GM18517 (cell line): Measurements from ENCODE around the gene ZFAND2B.
A peak's percentile ranks its signal among the peaks of the same experiment; 100 is the strongest.
"Not testable (repeated sequence)": the region's sequence is repeated elsewhere in the genome, so short reads cannot be mapped to it uniquely, and the experiment has no call there.

Experiments used
- ATAC-seq: cut with Tn5 transposase; IDR thresholded peaks from one replicate; pipeline ENCODE4 v1.9.1; 2021; ENCODE audit warnings: mild to moderate bottlenecking, moderate library complexity; ENCODE audit not compliant: unreplicated experiment

ZFAND2B gene

GRCh38 chr2:219175486-219175885 is 31.1 kb upstream of the ZFAND2B start:
- no peak for ATAC-seq

DNA sequence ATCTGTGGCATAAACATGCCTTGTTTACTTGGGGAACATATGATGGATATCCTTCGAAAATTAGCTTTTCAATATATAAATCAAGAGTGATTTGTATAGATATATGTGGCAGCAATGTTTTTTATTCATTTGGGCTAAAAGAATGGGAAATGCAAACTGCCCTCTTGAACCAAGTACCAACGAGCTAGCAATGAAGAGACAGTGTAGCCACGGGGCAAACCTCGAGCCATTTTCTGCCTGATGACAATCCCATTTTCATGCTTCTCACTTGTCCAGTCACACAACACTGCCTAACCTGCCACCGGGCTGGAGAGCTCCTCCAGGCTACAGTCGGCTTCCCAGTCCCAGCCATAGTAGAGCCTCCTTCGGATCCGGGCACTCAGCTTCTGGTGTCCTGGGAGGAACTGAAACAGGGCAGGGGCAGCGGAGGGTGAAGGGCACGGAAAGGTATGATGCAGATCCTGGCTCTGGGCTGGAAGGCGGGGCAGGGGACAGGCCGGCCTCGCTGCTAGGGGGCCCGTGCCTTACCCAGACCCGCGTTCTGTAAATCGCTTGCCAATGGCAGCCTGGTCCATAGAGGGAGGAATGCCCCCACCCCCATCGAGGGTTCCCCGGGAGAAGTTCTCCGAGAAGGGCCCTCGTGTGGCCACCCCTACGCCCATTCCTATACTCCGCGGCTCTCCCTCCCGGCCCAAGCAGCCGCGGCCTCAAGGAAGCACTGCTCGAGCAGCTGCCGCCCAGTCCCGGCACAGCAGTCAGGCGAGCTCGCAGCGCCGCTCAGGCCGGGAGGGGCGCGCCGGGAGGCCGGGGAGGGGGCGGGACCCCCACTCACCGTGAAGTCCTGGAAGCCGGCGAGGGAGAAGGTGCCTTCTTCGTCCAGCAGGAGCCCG is 30.4 kb upstream of the ZFAND2B start:
- peak; percentile 23 for ATAC-seq

DNA sequence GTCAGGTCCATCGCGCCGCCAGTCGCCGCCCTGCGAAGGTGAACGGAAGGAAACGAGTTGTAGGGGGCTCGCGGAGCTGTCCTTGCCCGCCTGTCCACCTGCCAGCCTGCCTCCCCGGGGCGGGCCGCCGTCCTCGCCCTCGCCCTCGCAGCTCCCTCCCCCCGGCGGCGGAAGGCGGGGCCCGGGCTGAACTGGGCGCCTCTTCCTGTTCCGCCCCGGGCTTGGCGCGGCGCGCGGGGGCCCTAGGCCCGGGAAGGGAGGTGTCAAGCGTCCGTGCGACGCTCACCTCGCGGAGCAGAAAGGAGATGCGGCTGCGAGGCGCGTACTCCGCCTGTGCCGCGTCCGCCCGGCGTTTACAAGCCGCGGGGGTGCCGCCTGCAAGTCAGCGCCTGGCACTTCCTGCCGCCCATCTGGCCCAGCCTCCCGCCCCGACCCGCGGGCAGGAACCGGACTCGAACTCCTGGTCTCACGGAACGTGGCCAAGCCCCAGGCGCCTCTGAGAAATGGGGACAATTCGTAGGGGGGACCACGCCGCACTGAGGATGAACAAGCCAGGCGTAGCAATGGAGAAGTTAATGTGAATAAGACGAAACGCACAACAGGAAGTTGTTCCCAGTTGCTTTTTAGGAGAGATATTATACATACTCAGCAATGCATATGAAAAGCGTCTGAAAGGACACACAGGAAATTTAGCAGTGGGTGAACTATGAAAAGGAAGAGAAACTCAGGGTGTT is 29.6 kb upstream of the ZFAND2B start, which contains the start of gene CNPPD1:
TSS of gene CNPPD1 (minus strand) at position 108 of the 734 bp plus-strand sequence. CDS start at position 11, 97 bp downstream.
- peak; percentile 54 for ATAC-seq

- ATAC-seq: peak; percentile 36
These were observed 28.8 kb upstream of the ZFAND2B start, which contains the start of gene RETREG2 for GRCh38 chr2:219177552-219178376. Gene RETREG2, plus strand, starts transcription at chr2:219178275. Its CDS starts 78 bp downstream, at chr2:219178353.

DNA sequence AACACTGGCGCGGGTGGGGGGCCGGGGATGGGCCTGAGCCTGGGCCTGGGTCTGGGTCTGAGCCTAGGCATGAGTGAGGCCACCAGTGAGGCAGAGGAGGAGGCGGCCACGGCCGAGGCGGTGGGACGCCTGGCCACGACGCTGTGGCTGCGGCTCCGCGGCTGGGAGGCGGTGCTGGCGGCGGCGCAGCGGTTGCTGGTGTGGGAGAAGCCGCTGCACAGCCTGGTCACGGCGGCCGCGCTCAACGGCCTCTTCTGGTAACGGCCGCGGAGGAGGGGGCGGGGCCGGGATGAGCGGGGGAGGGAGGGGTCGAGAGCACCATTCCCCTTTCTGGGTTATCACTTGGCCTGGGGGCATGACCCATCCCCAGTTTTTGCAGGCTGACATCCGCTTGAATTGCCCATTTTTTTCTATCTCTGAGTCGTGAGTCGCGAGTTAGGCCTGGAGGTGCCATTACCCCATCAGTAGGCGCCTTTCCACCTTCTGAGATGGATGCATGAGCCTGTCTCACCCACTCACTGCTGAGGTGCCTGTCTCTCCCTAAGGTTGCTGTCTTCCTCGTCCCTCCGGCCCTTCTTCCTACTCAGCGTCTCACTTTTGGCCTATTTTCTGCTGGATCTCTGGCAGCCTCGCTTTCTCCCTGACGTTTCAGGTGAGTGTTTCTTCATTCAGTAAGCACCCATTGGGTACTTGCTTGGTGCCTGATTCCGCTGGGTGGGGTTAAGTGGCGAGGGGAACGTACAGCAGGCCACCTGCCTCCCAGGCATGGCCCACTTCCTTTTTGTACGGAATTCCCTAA is 28.0 kb upstream of the ZFAND2B start:
- peak; percentile 6 for ATAC-seq

- ATAC-seq: no peak
These were observed 26.7 kb upstream of the ZFAND2B start for GRCh38 chr2:219179601-219180465.

GRCh38 chr2:219180961-219181360 is 25.6 kb upstream of the ZFAND2B start:
- no peak for ATAC-seq

- ATAC-seq: no peak
These were observed 25.1 kb upstream of the ZFAND2B start for GRCh38 chr2:219181531-219181930.

DNA sequence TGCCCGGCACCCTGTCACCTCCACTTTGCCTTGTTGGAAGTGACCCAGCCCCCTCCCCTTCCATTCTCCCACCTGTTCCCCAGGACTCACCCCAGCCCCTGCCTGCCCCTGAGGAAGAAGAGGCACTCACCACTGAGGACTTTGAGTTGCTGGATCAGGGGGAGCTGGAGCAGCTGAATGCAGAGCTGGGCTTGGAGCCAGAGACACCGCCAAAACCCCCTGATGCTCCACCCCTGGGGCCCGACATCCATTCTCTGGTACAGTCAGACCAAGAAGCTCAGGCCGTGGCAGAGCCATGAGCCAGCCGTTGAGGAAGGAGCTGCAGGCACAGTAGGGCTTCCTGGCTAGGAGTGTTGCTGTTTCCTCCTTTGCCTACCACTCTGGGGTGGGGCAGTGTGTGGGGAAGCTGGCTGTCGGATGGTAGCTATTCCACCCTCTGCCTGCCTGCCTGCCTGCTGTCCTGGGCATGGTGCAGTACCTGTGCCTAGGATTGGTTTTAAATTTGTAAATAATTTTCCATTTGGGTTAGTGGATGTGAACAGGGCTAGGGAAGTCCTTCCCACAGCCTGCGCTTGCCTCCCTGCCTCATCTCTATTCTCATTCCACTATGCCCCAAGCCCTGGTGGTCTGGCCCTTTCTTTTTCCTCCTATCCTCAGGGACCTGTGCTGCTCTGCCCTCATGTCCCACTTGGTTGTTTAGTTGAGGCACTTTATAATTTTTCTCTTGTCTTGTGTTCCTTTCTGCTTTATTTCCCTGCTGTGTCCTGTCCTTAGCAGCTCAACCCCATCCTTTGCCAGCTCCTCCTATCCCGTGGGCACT is 24.0 kb upstream of the ZFAND2B start:
- no peak for ATAC-seq

DNA sequence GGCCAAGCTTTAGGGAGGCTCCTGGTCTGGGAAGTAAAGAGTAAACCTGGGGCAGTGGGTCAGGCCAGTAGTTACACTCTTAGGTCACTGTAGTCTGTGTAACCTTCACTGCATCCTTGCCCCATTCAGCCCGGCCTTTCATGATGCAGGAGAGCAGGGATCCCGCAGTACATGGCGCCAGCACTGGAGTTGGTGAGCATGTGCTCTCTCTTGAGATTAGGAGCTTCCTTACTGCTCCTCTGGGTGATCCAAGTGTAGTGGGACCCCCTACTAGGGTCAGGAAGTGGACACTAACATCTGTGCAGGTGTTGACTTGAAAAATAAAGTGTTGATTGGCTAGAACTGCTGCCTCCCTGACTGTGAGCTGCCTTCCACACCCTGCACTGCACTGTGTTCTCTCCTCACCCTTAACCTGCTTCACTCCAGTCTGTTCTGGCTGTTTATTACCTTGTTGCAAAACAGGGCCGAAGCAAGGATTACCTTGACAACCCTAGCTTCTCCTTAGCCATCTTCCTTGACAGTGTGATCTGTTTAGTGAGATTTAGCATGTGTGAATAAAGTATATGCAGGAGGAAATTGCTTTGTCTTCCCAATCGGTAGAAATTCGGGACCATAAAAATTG is 23.3 kb upstream of the ZFAND2B start:
- ATAC-seq: no peak

- ATAC-seq: no peak
These were observed 22.5 kb upstream of the ZFAND2B start for GRCh38 chr2:219184121-219184520.

- ATAC-seq: no peak
These were observed 19.7 kb upstream of the ZFAND2B start for GRCh38 chr2:219186754-219187456.

DNA sequence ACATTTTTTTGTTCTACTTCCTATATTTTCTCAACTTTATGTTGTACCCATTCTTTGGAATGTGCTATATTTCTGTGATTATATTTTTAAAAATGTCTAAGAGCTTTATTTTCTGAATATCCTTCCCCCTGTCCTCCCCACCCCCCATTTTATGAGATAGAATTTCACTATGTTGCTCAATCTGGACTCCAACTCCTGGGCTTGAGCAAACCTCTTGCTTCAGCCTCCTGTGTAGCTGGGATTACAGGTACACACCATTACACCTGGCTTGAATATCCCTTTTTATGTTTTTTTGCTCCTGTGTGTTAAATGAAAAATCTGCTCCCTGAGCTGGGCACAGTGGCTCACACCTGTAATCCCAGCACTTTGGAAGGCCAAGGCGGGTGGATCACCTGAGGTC is 9.2 kb upstream of the ZFAND2B start:
- no peak for ATAC-seq

DNA sequence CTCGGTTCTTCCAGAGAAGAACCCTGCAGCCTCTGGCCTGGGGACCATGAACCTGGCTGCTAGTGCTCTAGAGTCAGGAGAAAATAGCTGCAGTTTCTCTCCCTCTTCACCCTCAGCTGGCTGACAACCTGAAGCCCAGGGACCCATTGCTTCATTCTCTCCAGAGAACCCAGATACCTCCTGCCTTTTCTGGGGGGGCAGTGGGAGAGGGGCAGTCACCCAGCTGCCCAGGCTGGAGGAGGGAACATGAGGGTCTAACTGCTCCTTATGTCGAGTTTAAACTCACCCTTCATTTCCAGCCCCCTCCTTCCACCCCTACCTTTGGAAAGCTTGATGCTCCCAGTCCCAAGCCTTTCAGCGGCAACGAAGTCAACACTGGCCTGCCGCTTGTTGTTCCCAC is 7.6 kb upstream of the ZFAND2B start:
- no peak for ATAC-seq

DNA sequence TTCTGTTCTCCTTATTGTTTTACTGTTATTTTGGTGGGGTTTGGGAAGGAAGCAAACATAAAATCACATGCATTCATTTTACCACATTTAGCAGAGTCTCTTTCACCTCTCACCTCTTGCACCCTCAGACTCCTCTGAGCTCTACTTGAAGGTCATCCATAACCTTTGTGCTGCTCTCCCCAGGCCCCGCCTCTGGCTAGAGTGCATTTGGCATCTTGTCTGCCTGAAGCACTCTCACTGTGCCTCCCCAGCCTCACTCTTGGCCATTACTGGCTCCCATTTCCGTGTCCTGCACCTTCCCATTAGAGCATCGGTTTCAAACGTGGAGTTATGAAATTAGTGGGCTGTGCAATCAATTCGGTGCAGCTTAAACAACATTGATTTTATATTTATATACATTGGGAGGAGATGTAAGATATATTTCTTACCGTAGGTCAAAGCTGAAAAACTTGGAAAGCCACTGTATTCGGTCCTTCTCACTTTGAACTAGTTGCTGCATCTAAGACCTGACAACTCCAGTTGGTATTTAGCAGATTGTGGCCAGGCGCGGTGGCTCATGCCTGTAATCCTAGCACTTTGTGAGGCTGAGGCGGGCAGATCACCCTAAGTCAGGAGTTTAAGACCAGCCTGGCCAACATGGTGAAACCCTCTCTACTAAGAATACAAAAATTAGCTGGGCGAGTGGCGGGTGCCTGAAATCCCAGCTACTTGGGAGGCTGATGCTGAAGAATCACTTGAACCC is 6.9 kb upstream of the ZFAND2B start:
- ATAC-seq: no peak

GRCh38 chr2:219200502-219201326 is 5.9 kb upstream of the ZFAND2B start:
- not testable (repeated sequence) for ATAC-seq
